Transverse colon (tissue), 4 donors: ENCODE measurements around the gene SWT1.

Experiments
- POLR2A ChIP-seq: fragments of 450-650 bp; IDR thresholded peaks from one replicate; pipeline ENCODE4 v1.6.1; 2016; ENCODE audit warnings: antibody characterized with exemption, mild to moderate bottlenecking, moderate library complexity
- POLR2AphosphoS5 ChIP-seq, 3 donors: sonication (generic); formaldehyde crosslinking; IDR thresholded peaks; one replicate each; pipeline ENCODE4 v1.6.1; 2016; ENCODE audit warnings: antibody characterized with exemption in 3 of 3
- TF ChIP-seq, protein P1 (sequence below), 5 experiments: fragments of 200-600 bp in 3 of 5; fragments of 450-650 bp in 2 of 5; sonication (generic) in 3 of 5; IDR thresholded peaks; 1 replicate in 2 of 5; 2 replicates in 3 of 5; pipeline ENCODE4 v1.5.1; 2016 to 2017; ENCODE audit warnings: antibody characterized with exemption in 5 of 5, inconsistent platforms in 3 of 5, mild to moderate bottlenecking in 2 of 5, moderate library complexity in 1 of 5

DNA sequence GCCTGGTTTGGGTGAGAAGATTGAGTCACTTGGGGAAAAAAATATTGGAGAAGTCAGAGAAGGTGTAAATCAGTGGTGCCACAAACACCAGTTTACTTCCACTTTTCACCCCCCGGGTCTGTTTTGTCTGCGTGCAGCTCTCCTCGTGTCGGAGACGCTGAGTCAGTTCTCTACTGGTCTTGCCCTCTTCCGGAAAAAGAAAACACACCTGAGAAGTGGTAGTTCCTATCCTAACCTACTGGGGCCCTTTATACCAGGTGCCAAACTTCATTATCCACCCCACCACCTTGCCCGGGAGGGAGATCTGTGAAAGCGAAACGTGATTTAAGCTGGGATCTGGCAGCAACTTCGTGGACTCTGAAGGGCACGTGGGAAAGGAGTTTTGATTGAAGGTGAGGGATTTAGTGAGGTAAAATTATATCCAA lies 160.9 kb downstream of the SWT1 start:
- TF ChIP-seq, protein P1, sequence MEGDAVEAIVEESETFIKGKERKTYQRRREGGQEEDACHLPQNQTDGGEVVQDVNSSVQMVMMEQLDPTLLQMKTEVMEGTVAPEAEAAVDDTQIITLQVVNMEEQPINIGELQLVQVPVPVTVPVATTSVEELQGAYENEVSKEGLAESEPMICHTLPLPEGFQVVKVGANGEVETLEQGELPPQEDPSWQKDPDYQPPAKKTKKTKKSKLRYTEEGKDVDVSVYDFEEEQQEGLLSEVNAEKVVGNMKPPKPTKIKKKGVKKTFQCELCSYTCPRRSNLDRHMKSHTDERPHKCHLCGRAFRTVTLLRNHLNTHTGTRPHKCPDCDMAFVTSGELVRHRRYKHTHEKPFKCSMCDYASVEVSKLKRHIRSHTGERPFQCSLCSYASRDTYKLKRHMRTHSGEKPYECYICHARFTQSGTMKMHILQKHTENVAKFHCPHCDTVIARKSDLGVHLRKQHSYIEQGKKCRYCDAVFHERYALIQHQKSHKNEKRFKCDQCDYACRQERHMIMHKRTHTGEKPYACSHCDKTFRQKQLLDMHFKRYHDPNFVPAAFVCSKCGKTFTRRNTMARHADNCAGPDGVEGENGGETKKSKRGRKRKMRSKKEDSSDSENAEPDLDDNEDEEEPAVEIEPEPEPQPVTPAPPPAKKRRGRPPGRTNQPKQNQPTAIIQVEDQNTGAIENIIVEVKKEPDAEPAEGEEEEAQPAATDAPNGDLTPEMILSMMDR (IDR thresholded peaks at IDR 0.05): no peak
- TF ChIP-seq POLR2A: no peak
- TF ChIP-seq POLR2AphosphoS5 (IDR thresholded peaks at IDR 0.05): no peak
